HG02571 (cell line): ENCODE data around the gene CACNA2D1.
"Not testable (repeated sequence)": the region's sequence is repeated elsewhere in the genome, so short reads cannot be mapped to it uniquely, and the experiment has no call there.

Experiments
- ATAC-seq: cut with Tn5 transposase; IDR thresholded peaks from one replicate; pipeline ENCODE4 v1.9.1; 2021; ENCODE audit warnings: mild to moderate bottlenecking, moderate library complexity; ENCODE audit not compliant: unreplicated experiment

The CACNA2D1 gene

GRCh38 chr7:82434275-82435022, 9.1 kb downstream of the CACNA2D1 start:
- no peak for ATAC-seq

- ATAC-seq = no peak
Measured at GRCh38 chr7:82433507-82433906, 10.1 kb downstream of the CACNA2D1 start.

- ATAC-seq = not testable (repeated sequence)
Measured at GRCh38 chr7:82432743-82433142, 10.8 kb downstream of the CACNA2D1 start.

GRCh38 chr7:82430500-82431465, 12.8 kb downstream of the CACNA2D1 start:
- ATAC-seq = no peak

- no peak for ATAC-seq
Measured at GRCh38 chr7:82429408-82429807, 14.2 kb downstream of the CACNA2D1 start.

- no peak for ATAC-seq
Measured at GRCh38 chr7:82428186-82428961, 15.2 kb downstream of the CACNA2D1 start.

GRCh38 chr7:82423446-82423845, 20.1 kb downstream of the CACNA2D1 start:
- no peak for ATAC-seq

GRCh38 chr7:82419200-82419599, 24.4 kb downstream of the CACNA2D1 start:
- ATAC-seq = no peak

GRCh38 chr7:82417898-82418297, 25.7 kb downstream of the CACNA2D1 start:
- no peak for ATAC-seq

GRCh38 chr7:82416402-82416801, 27.2 kb downstream of the CACNA2D1 start:
- ATAC-seq = no peak

GRCh38 chr7:82414389-82414788, 29.2 kb downstream of the CACNA2D1 start:
- ATAC-seq = no peak

- no peak for ATAC-seq
Measured at GRCh38 chr7:82413237-82413636, 30.3 kb downstream of the CACNA2D1 start.

- ATAC-seq = no peak
Measured at GRCh38 chr7:82411732-82412131, 31.8 kb downstream of the CACNA2D1 start.

- no peak for ATAC-seq
Measured at GRCh38 chr7:82410461-82410860, 33.1 kb downstream of the CACNA2D1 start.

- no peak for ATAC-seq
Measured at GRCh38 chr7:82406937-82407336, 36.6 kb downstream of the CACNA2D1 start.

GRCh38 chr7:82405301-82405700, 38.3 kb downstream of the CACNA2D1 start:
- no peak for ATAC-seq

GRCh38 chr7:82404652-82405051, 38.9 kb downstream of the CACNA2D1 start:
- ATAC-seq = no peak

GRCh38 chr7:82404094-82404493, 39.5 kb downstream of the CACNA2D1 start:
- no peak for ATAC-seq

- ATAC-seq = no peak
Measured at GRCh38 chr7:82397879-82398524, 45.6 kb downstream of the CACNA2D1 start.

GRCh38 chr7:82396343-82396742, 47.2 kb downstream of the CACNA2D1 start:
- no peak for ATAC-seq

GRCh38 chr7:82395147-82395546, 48.4 kb downstream of the CACNA2D1 start:
- no peak for ATAC-seq
